IPS DF 6.9 (cell line): ENCODE data around the gene ACAN.
A peak's percentile ranks its signal among the peaks of the same experiment; 100 is the strongest.
"Not testable (repeated sequence)": the region's sequence is repeated elsewhere in the genome, so short reads cannot be mapped to it uniquely, and the experiment has no call there.

Experiments
- DNase-seq: peaks from one replicate; pipeline ENCODE4 v3.0.0-alpha.2; 2013; ENCODE audit warnings: low read depth, low spot score
- H3K27ac ChIP-seq: one replicate; pipeline ENCODE4 v1.5.1; 2013; ENCODE audit warnings: low read length, control low read depth
- H3K27me3 ChIP-seq: 2 replicates; pipeline ENCODE4 v1.6.1; 2013; ENCODE audit warnings: mild to moderate bottlenecking, low read length; ENCODE audit not compliant: control insufficient read depth, insufficient read depth
- H3K36me3 ChIP-seq: 2 replicates; pipeline ENCODE4 v1.6.1; 2013; ENCODE audit warnings: low read length; ENCODE audit not compliant: control insufficient read depth, insufficient read depth
- H3K4me1 ChIP-seq: 2 replicates; pipeline ENCODE4 v1.6.1; 2013; ENCODE audit warnings: low read length; ENCODE audit not compliant: control insufficient read depth, insufficient read depth
- H3K4me3 ChIP-seq: 2 replicates; pipeline ENCODE4 v1.5.1; 2013; ENCODE audit warnings: mild to moderate bottlenecking, low read length
- H3K9me3 ChIP-seq: 2 replicates; pipeline ENCODE4 v1.6.1; 2013; ENCODE audit warnings: low read length, inconsistent platforms; ENCODE audit not compliant: control insufficient read depth, insufficient read depth
- whole genome bisulfite sequencing: extraction: QIAGEN DNeasy Blood & Tissue Kit; methylation state at CpG from one replicate; pipeline ENCODE4 v1.1.7; 2013; ENCODE audit warnings: mixed read lengths, missing lambda C conversion rate; ENCODE audit not compliant: insufficient read length, insufficient coverage; 5-methylcytosine and 5-hydroxymethylcytosine counted together

ACAN gene

DNA sequence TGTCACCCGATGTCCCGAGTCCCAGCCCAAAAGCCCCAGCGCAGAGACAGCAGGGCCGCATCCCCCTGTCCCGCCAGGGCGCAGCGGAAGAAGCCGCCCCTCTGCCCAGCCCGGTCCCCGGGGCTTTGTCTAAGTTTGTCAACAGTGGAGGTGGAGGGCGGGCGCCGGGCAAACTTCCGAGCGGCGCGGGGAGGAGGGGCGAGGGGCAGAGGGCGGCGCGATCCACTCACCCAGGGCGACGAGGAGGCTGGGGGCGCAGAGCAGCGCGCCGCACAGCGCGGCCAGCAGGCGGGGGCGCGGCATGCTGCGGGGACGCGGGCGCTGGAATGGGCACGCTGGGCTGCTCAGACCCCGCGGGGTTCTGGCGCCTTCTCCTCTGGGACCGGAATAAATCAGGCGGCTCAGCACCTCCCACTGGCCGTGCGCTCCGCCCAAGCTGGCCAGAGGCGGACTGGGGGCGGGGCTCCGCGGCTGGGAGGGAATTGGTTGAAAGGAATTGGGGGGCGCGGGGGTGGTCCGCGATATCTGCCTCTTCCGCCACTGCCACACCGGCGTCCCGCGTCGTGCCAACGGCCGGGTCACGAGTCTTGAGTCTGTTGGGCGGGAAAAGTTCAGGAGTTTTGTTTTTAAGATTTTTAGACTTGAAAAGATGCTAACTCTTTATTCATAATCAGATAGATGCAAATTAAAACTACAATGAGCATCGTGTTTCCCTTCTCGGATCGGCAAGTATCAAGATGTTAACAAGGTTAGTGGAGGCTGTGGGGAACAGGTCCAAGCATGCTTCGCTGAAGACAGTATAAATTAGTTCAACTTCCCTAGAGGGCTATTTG, 110.0 kb downstream of the ACAN start, which contains the start of gene MFGE8:
MFGE8 (minus strand) TSS at position 363 of the 833 bp plus-strand sequence; CDS start at position 303, 60 bp downstream.
- WGBS, result no CpG with 5 or more reads among the region's 67 CpGs
- no peaks in the 10 kb centered on the region for H3K9me3 ChIP-seq
- H3K36me3 ChIP-seq, result peaks cover 21% of the 10 kb centered on the region
- H3K4me3 ChIP-seq, result peak within 1 kb of the TSS; percentile 82
- no peak for DNase-seq
- no peaks in the 10 kb centered on the region for H3K27me3 ChIP-seq
- peaks cover 15% of the 10 kb centered on the region for H3K4me1 ChIP-seq
- H3K27ac ChIP-seq, result no peak within 1 kb of the TSS

GRCh38 chr15:88913850-88914169, 110.6 kb downstream of the ACAN start:
- Histone ChIP-seq H3K36me3 (peaks cover 15% of the 10 kb centered on the region), H3K9me3 (no peaks in the 10 kb centered on the region), H3K4me1 (peaks cover 15% of the 10 kb centered on the region), H3K27me3 (no peaks in the 10 kb centered on the region), H3K27ac (no peak overlapping the region), H3K4me3 (no peak overlapping the region; the same call in 1 of the 2 replicates)
- DNase-seq, result no peak
- no CpG with 5 or more reads among the region's 4 CpGs for WGBS

- Histone ChIP-seq H3K9me3 (no peaks in the 10 kb centered on the region), H3K27me3 (no peaks in the 10 kb centered on the region), H3K36me3 (no peaks in the 10 kb centered on the region; the same call in 1 of the 2 replicates), H3K4me1 (peaks cover 5% of the 10 kb centered on the region; the same call in 1 of the 2 replicates), H3K4me3 (no peak overlapping the region), H3K27ac (no peak overlapping the region)
- no CpG with 5 or more reads among the region's 10 CpGs for WGBS
- DNase-seq, result no peak
Measured at GRCh38 chr15:88915354-88915753, 112.1 kb downstream of the ACAN start.

- no peaks in the 10 kb centered on the region for H3K36me3 ChIP-seq
- H3K9me3 ChIP-seq, result no peaks in the 10 kb centered on the region
- no peak for DNase-seq
- no peaks in the 10 kb centered on the region for H3K27me3 ChIP-seq
- H3K4me1 ChIP-seq, result 0 out of 2 replicates have a peak, but pooled peaks cover 1% of the 10 kb centered on the region
- WGBS, result no CpG with 5 or more reads among the region's 5 CpGs
- H3K4me3 ChIP-seq, result no peak overlapping the region
- no peak overlapping the region for H3K27ac ChIP-seq
Measured at GRCh38 chr15:88917760-88918159, 114.5 kb downstream of the ACAN start.

DNA sequence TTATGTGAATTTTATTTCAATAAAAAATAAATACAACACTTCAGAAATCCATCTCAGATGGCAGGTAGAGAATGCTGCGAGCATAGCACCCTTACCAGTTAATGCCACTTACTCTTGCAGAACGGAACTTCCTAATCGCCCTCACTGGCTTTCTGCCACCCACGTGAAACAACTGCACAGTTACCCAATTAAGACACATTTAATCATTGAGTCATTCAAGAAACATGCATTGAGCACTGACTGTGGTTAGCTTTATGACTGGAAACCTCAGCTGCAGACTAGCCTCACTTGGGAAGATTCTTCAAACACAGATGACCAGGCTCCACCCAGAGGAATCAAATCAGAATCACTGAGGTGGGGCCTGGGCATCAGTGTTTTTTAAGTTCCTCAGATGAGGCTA, 115.5 kb downstream of the ACAN start:
- no peak for DNase-seq
- WGBS, result no CpG with 5 or more reads among the region's 4 CpGs
- Histone ChIP-seq H3K27me3 (no peaks in the 10 kb centered on the region), H3K4me3 (no peak overlapping the region), H3K27ac (no peak overlapping the region), H3K4me1 (0 out of 2 replicates have a peak, but pooled peaks cover 1% of the 10 kb centered on the region), H3K36me3 (no peaks in the 10 kb centered on the region), H3K9me3 (no peaks in the 10 kb centered on the region)

- Histone ChIP-seq H3K27ac (no peak overlapping the region), H3K36me3 (no peaks in the 10 kb centered on the region), H3K27me3 (no peaks in the 10 kb centered on the region), H3K9me3 (no peaks in the 10 kb centered on the region), H3K4me1 (no peaks in the 10 kb centered on the region), H3K4me3 (no peak overlapping the region)
- DNase-seq, result no peak
- no CpG with 5 or more reads among the region's 9 CpGs for WGBS
Measured at GRCh38 chr15:88920186-88920891, 117.1 kb downstream of the ACAN start.

DNA sequence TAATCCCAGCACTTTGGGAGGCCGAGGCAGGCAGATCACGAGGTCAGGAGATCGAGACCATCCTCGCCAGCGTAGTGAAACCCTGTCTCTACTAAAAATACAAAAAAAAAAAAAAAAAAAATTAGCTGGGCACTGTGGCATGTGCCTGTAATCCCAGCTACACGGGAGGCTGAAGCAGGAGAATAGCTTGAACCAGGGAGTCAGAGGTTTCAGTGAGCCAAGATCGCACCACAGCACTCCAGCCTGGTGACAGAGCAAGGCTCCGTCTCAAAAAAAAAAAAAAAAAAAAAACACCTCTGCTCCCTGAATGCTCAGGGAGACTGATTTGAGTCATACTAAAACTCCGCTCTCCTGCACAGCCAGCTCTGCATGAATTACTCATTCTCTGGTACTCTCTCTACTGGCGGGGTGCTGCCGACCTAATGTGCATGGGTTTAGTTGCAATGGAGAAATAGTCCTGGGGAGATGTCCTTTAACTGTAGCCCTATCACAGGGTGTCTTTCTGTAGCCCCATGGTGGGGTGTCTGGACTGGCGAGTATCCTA, 117.7 kb downstream of the ACAN start:
- DNase-seq, H3K9me3 ChIP-seq, H3K27me3 ChIP-seq, H3K4me3 ChIP-seq, H3K36me3 ChIP-seq, H3K4me1 ChIP-seq, H3K27ac ChIP-seq: not testable (repeated sequence)
- no CpG with 5 or more reads among the region's 12 CpGs for WGBS
